Measurements from ENCODE around the gene SLC29A2. TPM values are rescaled to one million over a fixed set of nuclear protein-coding genes. Genes with fewer than 3 reads are reported as not detected.

SLC29A2 gene
- total RNA-seq, 2 experiments from 2014 or later, result 10.3 to 10.6 TPM

- Mint-ChIP-seq H3K9me3 (no peaks in the 10 kb centered on the region), H3K4me3 (no peak overlapping the region), H3K27ac (no peak overlapping the region), H3K27me3 (no peaks in the 10 kb centered on the region), H3K4me1 (ENCODE audit: low read depth) (peaks cover 21% of the 10 kb centered on the region), H3K36me3 (peaks cover 11% of the 10 kb centered on the region)
- intact Hi-C loops (cut with micrococcal nuclease), result no loop called here
- ChIA-PET CTCF (interaction anchor here (0.7 to 3.1 kb wide), 8 partner anchors 9 to 113 kb away, joined by 3 to 30 read pairs (median 4); partner anchors contain the start of gene BRMS1), POLR2A (no interaction called here)
- DNase-seq, result no peak
These were observed 35.9 kb downstream of the SLC29A2 start for GRCh38 chr11:66335531-66336233.

DNA sequence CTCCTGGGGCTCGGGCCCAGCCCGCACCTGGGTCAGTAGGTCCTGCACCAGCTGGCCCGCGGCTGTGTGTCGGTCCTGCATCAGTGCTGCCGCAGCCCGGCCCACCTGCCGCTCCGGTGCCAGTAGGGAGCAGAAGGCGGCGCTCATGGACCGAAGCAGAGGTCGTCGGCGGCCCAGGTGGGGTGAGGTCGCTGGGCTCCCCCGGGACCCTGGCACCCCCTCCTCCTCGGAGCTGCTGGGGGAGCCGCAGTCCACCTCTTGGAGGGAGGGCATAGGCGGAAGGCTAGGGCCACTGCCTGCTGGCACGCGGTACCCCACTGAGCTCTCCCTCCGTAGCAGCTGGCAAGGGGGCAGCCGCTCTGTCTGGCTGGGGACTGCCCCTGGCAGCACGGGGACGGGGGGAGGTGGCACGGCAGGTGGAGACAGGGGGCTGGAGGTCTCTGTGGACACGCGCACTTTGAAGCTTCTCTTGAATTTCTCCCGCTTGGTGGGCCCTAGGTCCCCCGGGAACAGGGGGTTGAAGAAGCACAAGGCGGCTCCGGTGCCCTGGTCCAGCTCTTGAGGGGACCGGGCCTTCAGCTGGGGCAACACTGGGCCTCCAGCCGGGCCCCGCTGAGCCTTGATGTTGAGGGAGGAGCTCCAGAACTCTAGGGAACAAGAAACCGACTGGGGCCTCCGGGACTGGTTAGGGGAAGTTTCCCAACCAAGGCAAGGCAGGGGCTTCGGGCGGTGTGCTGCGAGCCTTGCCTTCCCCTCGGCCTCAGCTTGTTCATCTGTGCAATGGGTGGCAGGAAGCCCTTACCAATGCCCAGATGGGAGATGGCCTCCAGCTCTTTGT lies 36.7 kb downstream of the SLC29A2 start:
- intact Hi-C loops (cut with micrococcal nuclease), result no loop called here
- ChIA-PET CTCF (interaction anchor here (0.8 to 3.1 kb wide), 8 partner anchors 13 to 112 kb away, joined by 3 to 30 read pairs (median 4); partner anchors contain the start of gene MRPL11), POLR2A (no interaction called here)
- Mint-ChIP-seq H3K9me3 (no peaks in the 10 kb centered on the region), H3K27me3 (no peaks in the 10 kb centered on the region), H3K27ac (no peak overlapping the region), H3K4me3 (no peak overlapping the region), H3K4me1 (ENCODE audit: low read depth) (peaks cover 21% of the 10 kb centered on the region), H3K36me3 (peaks cover 9% of the 10 kb centered on the region)
- no peak for DNase-seq

DNA sequence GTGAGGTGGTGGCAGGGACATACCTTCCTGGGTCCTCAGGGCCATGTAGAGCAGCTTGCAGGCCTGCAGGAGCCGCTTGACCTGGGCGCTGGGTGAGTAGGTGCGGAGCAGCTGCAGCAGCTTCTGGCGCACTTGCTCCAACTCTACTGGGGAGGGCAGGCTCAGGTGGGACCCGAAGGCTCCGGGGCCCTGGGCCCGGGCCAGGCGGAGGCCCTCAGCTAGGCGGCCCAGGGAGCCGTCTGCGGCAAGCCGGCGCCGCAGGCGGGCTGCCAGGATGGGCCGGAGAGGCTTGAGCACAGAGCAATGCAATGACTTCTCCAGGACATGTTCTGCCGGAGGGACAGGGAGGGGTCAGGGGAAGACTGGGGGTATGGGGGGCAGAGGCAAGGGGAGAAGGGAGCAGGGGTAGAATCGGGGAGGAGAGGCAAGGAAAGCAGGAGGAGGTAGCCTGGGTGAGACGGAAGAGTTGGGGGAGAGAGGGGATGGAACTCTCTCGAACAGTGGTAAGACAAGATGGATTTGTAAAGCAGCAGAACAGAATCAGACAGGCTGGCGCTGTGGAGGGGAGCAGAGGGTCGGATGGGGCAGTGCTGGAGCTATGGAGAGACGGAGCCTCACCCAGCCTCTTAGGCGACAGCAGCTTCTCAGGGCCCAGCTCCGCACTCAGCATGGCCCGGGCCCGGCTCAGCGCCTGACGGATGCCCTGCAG lies 37.5 kb downstream of the SLC29A2 start:
- CTCF ChIA-PET, result interaction anchor here (1.0 to 3.1 kb wide), 7 partner anchors 13 to 112 kb away, joined by 3 to 30 read pairs (median 5); partner anchors contain the start of gene MRPL11
- no peaks in the 10 kb centered on the region for H3K27me3 Mint-ChIP-seq
- H3K9me3 Mint-ChIP-seq, result no peaks in the 10 kb centered on the region
- peaks cover 7% of the 10 kb centered on the region for H3K36me3 Mint-ChIP-seq
- H3K4me1 Mint-ChIP-seq (ENCODE audit: low read depth), result peaks cover 21% of the 10 kb centered on the region
- no peak for DNase-seq
- POLR2A ChIA-PET, result interaction anchor here (1.0 kb wide), 1 partner anchor 14 kb away, joined by 3 read pairs; no protein-coding TSS in a partner anchor
- intact Hi-C loops (cut with micrococcal nuclease), result no loop called here
- H3K4me3 Mint-ChIP-seq, result no peak overlapping the region
- no peak overlapping the region for H3K27ac Mint-ChIP-seq

GRCh38 chr11:66333220-66333877 lies 38.2 kb downstream of the SLC29A2 start:
- ChIA-PET POLR2A (interaction anchor here (1.0 to 1.2 kb wide), 2 partner anchors 15 to 21 kb away, joined by 3 read pairs; no protein-coding TSS in a partner anchor), CTCF (interaction anchor here (2.4 to 2.5 kb wide), 2 partner anchors 20 to 53 kb away, joined by 6 to 9 read pairs; no protein-coding TSS in a partner anchor)
- intact Hi-C loops (cut with micrococcal nuclease), result no loop called here
- H3K4me3 Mint-ChIP-seq, result no peak overlapping the region
- H3K27me3 Mint-ChIP-seq, result no peaks in the 10 kb centered on the region
- H3K9me3 Mint-ChIP-seq, result no peaks in the 10 kb centered on the region
- peaks cover 25% of the 10 kb centered on the region for H3K4me1 Mint-ChIP-seq (ENCODE audit: low read depth)
- peaks cover 7% of the 10 kb centered on the region for H3K36me3 Mint-ChIP-seq
- H3K27ac Mint-ChIP-seq, result no peak overlapping the region
- DNase-seq, result no peak

GRCh38 chr11:66332371-66333219 lies 39.0 kb downstream of the SLC29A2 start:
- intact Hi-C loops (cut with micrococcal nuclease), result no loop called here
- H3K36me3 Mint-ChIP-seq, result peaks cover 7% of the 10 kb centered on the region
- H3K27ac Mint-ChIP-seq, result no peak overlapping the region
- peaks cover 31% of the 10 kb centered on the region for H3K4me1 Mint-ChIP-seq (ENCODE audit: low read depth)
- POLR2A ChIA-PET, result interaction anchor here (1.0 to 1.2 kb wide), 2 partner anchors 16 to 20 kb away, joined by 3 read pairs; no protein-coding TSS in a partner anchor
- no peak overlapping the region for H3K4me3 Mint-ChIP-seq
- H3K27me3 Mint-ChIP-seq, result no peaks in the 10 kb centered on the region
- H3K9me3 Mint-ChIP-seq, result no peaks in the 10 kb centered on the region
- no peak for DNase-seq
- CTCF ChIA-PET, result interaction anchor here (2.5 kb wide), 1 partner anchor 20 kb away, joined by 9 read pairs; no protein-coding TSS in a partner anchor

DNA sequence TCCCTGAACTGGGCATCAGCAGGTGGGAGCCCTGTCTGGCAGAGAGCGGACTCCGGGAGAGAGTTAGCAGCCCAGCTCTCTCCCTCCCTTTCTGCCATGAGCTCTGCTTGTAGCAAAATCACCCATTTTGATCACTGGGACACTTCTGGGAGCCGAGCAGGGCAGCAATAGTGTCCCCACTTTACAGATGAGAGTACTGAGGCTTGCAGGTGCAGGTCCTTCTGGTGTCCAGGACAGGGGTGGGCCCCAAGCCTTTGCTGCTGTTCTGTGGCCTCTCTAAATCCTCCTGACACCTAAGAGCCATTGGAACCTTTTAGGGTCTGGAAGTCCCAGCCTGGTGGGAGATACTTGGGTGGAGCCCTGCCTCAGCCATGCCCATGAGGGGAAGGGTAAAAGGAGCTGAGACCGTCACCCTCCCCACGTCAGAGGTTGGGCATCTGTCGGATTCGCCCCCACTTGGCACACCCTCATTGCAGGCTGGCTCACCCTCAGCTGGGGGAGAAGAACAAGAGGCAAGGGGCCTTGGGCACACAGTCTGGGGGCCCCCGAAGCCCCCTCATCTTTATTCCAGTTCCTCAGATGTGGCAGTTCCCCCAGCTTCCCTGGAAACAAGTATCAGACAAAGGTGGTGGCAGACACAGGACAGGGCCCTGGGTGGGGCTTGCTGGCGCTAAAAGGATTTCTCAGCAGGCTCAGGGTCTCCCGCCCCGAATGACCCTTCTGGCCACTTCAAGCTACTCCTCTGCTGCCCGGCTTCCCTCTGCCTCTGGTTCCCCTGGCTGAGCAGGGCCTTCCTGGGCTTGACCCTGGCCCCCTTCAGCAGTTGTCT lies 39.8 kb downstream of the SLC29A2 start:
- peaks cover 29% of the 10 kb centered on the region for H3K4me1 Mint-ChIP-seq (ENCODE audit: low read depth)
- no peaks in the 10 kb centered on the region for H3K27me3 Mint-ChIP-seq
- ChIA-PET CTCF (interaction anchor here (0.6 to 2.5 kb wide), 3 partner anchors 19 to 49 kb away, joined by 3 to 9 read pairs (median 3); no protein-coding TSS in a partner anchor), POLR2A (interaction anchor here (1.2 kb wide), 1 partner anchor 19 kb away, joined by 3 read pairs; no protein-coding TSS in a partner anchor)
- no peak overlapping the region for H3K4me3 Mint-ChIP-seq
- H3K27ac Mint-ChIP-seq, result no peak overlapping the region
- intact Hi-C loops (cut with micrococcal nuclease), result no loop called here
- no peaks in the 10 kb centered on the region for H3K9me3 Mint-ChIP-seq
- DNase-seq, result no peak
- H3K36me3 Mint-ChIP-seq, result peaks cover under 1% of the 10 kb centered on the region

- Mint-ChIP-seq H3K4me3 (no peak overlapping the region), H3K9me3 (no peaks in the 10 kb centered on the region), H3K27ac (no peak overlapping the region), H3K27me3 (no peaks in the 10 kb centered on the region), H3K4me1 (ENCODE audit: low read depth) (peaks cover 28% of the 10 kb centered on the region), H3K36me3 (no peaks in the 10 kb centered on the region)
- DNase-seq, result no peak
- POLR2A ChIA-PET, result no interaction called here
- CTCF ChIA-PET, result interaction anchor here (0.6 to 2.5 kb wide), 4 partner anchors 18 to 48 kb away, joined by 3 to 9 read pairs (median 4); no protein-coding TSS in a partner anchor
- intact Hi-C loops (cut with micrococcal nuclease), result no loop called here
These were observed 40.6 kb downstream of the SLC29A2 start for GRCh38 chr11:66330931-66331330.

- ChIA-PET CTCF (interaction anchor here (0.8 to 1.2 kb wide), 4 partner anchors 14 to 59 kb away, joined by 3 to 29 read pairs (median 3); no protein-coding TSS in a partner anchor), POLR2A (interaction anchor here (0.9 kb wide), 1 partner anchor 41 kb away, joined by 3 read pairs; no protein-coding TSS in a partner anchor)
- DNase-seq, result no peak
- no peaks in the 10 kb centered on the region for H3K27me3 Mint-ChIP-seq
- no peak overlapping the region for H3K27ac Mint-ChIP-seq
- H3K4me3 Mint-ChIP-seq, result no peak overlapping the region
- H3K4me1 Mint-ChIP-seq (ENCODE audit: low read depth), result peaks cover 27% of the 10 kb centered on the region
- intact Hi-C loops (cut with micrococcal nuclease), result no loop called here
- no peaks in the 10 kb centered on the region for H3K9me3 Mint-ChIP-seq
- H3K36me3 Mint-ChIP-seq, result no peaks in the 10 kb centered on the region
These were observed 42.3 kb downstream of the SLC29A2 start for GRCh38 chr11:66329165-66329673.

- DNase-seq, result peak; percentile 90
- Mint-ChIP-seq H3K27me3 (no peaks in the 10 kb centered on the region), H3K9me3 (no peaks in the 10 kb centered on the region), H3K36me3 (no peaks in the 10 kb centered on the region), H3K27ac (peak overlapping the region; percentile 40), H3K4me3 (no peak overlapping the region), H3K4me1 (ENCODE audit: low read depth) (peaks cover 27% of the 10 kb centered on the region)
- CTCF ChIA-PET, result interaction anchor here (0.8 to 1.2 kb wide), 3 partner anchors 13 to 60 kb away, joined by 3 to 29 read pairs (median 3); no protein-coding TSS in a partner anchor
- intact Hi-C loops (cut with micrococcal nuclease), result loop anchor here (1.0 kb wide), 1 partner anchor 16 kb away; no protein-coding TSS in a partner anchor
- POLR2A ChIA-PET, result interaction anchor here (0.6 to 0.9 kb wide), 2 partner anchors 23 to 40 kb away, joined by 3 read pairs; no protein-coding TSS in a partner anchor
These were observed 43.0 kb downstream of the SLC29A2 start for GRCh38 chr11:66328302-66329144.

Data from activated CD4-positive, alpha-beta memory T cell treated with anti-CD3 and anti-CD28 coated beads for 36 hours (primary cell).